ENCODE measurements around the gene WFIKKN2.

The WFIKKN2 gene

DNA sequence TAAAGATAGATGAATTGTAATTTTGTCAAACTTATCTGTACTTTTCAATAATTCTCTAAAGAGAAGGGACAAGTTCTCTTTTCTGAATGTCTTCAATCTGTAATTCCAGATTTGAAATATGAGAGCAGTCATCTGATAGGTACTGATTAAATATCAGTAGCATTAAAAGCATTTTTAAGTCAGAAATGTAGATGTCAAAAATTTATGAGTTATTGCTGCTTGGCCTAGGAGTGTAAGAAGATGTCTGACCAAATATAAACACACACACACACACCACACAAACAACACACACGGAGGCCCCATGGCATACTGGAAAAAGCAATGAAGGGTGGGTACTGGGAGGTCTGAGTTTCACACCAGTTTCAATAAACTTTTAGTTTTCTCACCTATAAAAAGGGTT lies 33.2 kb downstream of the WFIKKN2 start:
- WGBS (ENCODE audit: extremely low coverage, insufficient coverage, insufficient read length) = no CpG with 5 or more reads among the region's 1 CpG
- Histone ChIP-seq H3K27ac (ENCODE audit: low read depth, low read length) (no peak overlapping the region), H4K91ac (ENCODE audit: low read depth, low read length) (no peak overlapping the region), H4K8ac (ENCODE audit: low read depth, low read length) (no peak overlapping the region), H3K9me3 (ENCODE audit: insufficient read depth, low read depth, low read length) (no peaks in the 10 kb centered on the region), H2BK5ac (ENCODE audit: low read depth, low read length, poor library complexity) (no peak overlapping the region), H3K4me3 (ENCODE audit: low read depth, low read length) (no peak overlapping the region), H3K4me1 (ENCODE audit: control insufficient read depth in 1 of 2, insufficient read depth in 2 of 2, low read length in 2 of 2) (no peaks in the 10 kb centered on the region), H2BK12ac (ENCODE audit: low read length) (no peak overlapping the region), H3K79me1 (ENCODE audit: low read length) (peaks cover 17% of the 10 kb centered on the region), H3K79me2 (ENCODE audit: control insufficient read depth, insufficient read depth, low read length, poor library complexity) (peaks cover 10% of the 10 kb centered on the region), H2BK120ac (ENCODE audit: insufficient read depth, low read length, poor library complexity) (no peak overlapping the region), H2AFZ (ENCODE audit: insufficient read depth, low read length, poor library complexity) (no peak overlapping the region), H3K14ac (ENCODE audit: low read length) (no peak overlapping the region), H3K27me3 (ENCODE audit: insufficient read depth, low read length) (no peaks in the 10 kb centered on the region), H3K23ac (ENCODE audit: low read length) (no peak overlapping the region), H3K9ac (ENCODE audit: low read length) (no peak overlapping the region), H3K4me2 (ENCODE audit: low read length) (no peak overlapping the region), H3K18ac (ENCODE audit: low read length) (no peak overlapping the region), H4K12ac (ENCODE audit: low read depth, low read length) (no peak overlapping the region), H3K36me3 (ENCODE audit: control insufficient read depth in 1 of 2, insufficient read depth in 2 of 2, low read length in 2 of 2) (no peaks in the 10 kb centered on the region), H3K4ac (ENCODE audit: low read depth, low read length) (no peak overlapping the region), H2AK5ac (ENCODE audit: low read length) (no peak overlapping the region)
- no peak for DNase-seq

DNA sequence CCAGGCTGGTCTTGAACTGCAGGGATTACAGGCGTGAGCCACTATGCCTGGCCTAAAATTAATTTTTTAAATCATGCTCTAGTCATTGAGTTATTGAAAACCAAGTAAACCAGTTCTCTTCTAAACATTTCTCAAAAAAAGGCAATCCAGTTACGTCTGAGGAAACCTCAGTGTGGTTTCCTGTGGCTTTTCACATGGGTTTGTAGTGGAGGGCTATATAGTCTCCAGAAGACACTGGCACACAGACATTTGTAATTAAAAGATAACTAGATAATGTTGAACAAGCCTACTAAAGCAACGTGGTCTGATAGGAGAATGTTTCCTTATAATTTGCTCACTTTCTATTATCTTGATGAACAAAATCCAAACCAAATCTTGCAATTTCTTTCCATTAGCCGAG lies 36.0 kb downstream of the WFIKKN2 start:
- Histone ChIP-seq H2BK5ac (ENCODE audit: low read depth, low read length, poor library complexity) (no peak overlapping the region), H4K91ac (ENCODE audit: low read depth, low read length) (no peak overlapping the region), H2AFZ (ENCODE audit: insufficient read depth, low read length, poor library complexity) (no peak overlapping the region), H3K9me3 (ENCODE audit: insufficient read depth, low read depth, low read length) (no peaks in the 10 kb centered on the region), H2AK5ac (ENCODE audit: low read length) (no peak overlapping the region), H3K4me2 (ENCODE audit: low read length) (no peak overlapping the region), H3K4me1 (ENCODE audit: control insufficient read depth in 1 of 2, insufficient read depth in 2 of 2, low read length in 2 of 2) (no peaks in the 10 kb centered on the region), H3K4me3 (ENCODE audit: low read depth, low read length) (no peak overlapping the region), H2BK120ac (ENCODE audit: insufficient read depth, low read length, poor library complexity) (no peak overlapping the region), H3K27ac (ENCODE audit: low read depth, low read length) (no peak overlapping the region), H3K23ac (ENCODE audit: low read length) (no peak overlapping the region), H3K14ac (ENCODE audit: low read length) (no peak overlapping the region), H3K79me2 (ENCODE audit: control insufficient read depth, insufficient read depth, low read length, poor library complexity) (peaks cover 2% of the 10 kb centered on the region), H2BK12ac (ENCODE audit: low read length) (no peak overlapping the region), H3K36me3 (ENCODE audit: control insufficient read depth in 1 of 2, insufficient read depth in 2 of 2, low read length in 2 of 2) (no peaks in the 10 kb centered on the region), H3K79me1 (ENCODE audit: low read length) (peaks cover 10% of the 10 kb centered on the region), H4K8ac (ENCODE audit: low read depth, low read length) (no peak overlapping the region), H4K12ac (ENCODE audit: low read depth, low read length) (no peak overlapping the region), H3K4ac (ENCODE audit: low read depth, low read length) (no peak overlapping the region), H3K18ac (ENCODE audit: low read length) (no peak overlapping the region), H3K27me3 (ENCODE audit: insufficient read depth, low read length) (no peaks in the 10 kb centered on the region), H3K9ac (ENCODE audit: low read length) (no peak overlapping the region)
- no CpG with 5 or more reads among the region's 4 CpGs for WGBS (ENCODE audit: extremely low coverage, insufficient coverage, insufficient read length)
- no peak for DNase-seq

DNA sequence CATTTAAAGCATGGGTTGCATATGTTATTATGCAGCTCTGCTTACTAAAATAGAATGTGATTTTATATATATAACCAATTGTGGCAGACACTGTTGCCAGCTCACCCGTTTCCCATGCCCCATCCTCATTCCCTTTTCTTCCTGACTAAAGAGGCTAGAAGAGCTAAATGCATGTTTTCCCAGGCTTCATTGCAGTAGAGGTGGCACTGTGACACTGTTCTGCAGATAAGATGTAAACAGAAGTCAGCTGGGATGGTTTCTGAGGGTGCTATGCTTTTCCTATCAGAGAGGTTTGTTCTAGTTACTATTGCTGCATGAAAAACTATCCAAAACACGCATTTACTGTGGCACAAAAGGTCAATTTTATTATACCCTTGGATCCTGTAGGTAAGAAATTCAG lies 36.5 kb downstream of the WFIKKN2 start:
- H3K23ac ChIP-seq (ENCODE audit: low read length) = no peak overlapping the region
- no peaks in the 10 kb centered on the region for H3K79me2 ChIP-seq (ENCODE audit: control insufficient read depth, insufficient read depth, low read length, poor library complexity)
- no peak overlapping the region for H4K8ac ChIP-seq (ENCODE audit: low read depth, low read length)
- H3K4ac ChIP-seq (ENCODE audit: low read depth, low read length) = no peak overlapping the region
- H2BK120ac ChIP-seq (ENCODE audit: insufficient read depth, low read length, poor library complexity) = no peak overlapping the region
- no peak overlapping the region for H3K18ac ChIP-seq (ENCODE audit: low read length)
- H4K12ac ChIP-seq (ENCODE audit: low read depth, low read length) = no peak overlapping the region
- no peak overlapping the region for H2AFZ ChIP-seq (ENCODE audit: insufficient read depth, low read length, poor library complexity)
- no peak overlapping the region for H4K91ac ChIP-seq (ENCODE audit: low read depth, low read length)
- DNase-seq = no peak
- H3K14ac ChIP-seq (ENCODE audit: low read length) = no peak overlapping the region
- H3K4me2 ChIP-seq (ENCODE audit: low read length) = no peak overlapping the region
- no CpG with 5 or more reads among the region's 2 CpGs for WGBS (ENCODE audit: extremely low coverage, insufficient coverage, insufficient read length)
- H3K4me1 ChIP-seq (ENCODE audit: control insufficient read depth in 1 of 2, insufficient read depth in 2 of 2, low read length in 2 of 2) = no peaks in the 10 kb centered on the region
- H3K27ac ChIP-seq (ENCODE audit: low read depth, low read length) = no peak overlapping the region
- no peak overlapping the region for H2BK12ac ChIP-seq (ENCODE audit: low read length)
- no peaks in the 10 kb centered on the region for H3K27me3 ChIP-seq (ENCODE audit: insufficient read depth, low read length)
- peaks cover 7% of the 10 kb centered on the region for H3K79me1 ChIP-seq (ENCODE audit: low read length)
- H3K9ac ChIP-seq (ENCODE audit: low read length) = no peak overlapping the region
- H2AK5ac ChIP-seq (ENCODE audit: low read length) = no peak overlapping the region
- no peaks in the 10 kb centered on the region for H3K36me3 ChIP-seq (ENCODE audit: control insufficient read depth in 1 of 2, insufficient read depth in 2 of 2, low read length in 2 of 2)
- H3K4me3 ChIP-seq (ENCODE audit: low read depth, low read length) = no peak overlapping the region
- H2BK5ac ChIP-seq (ENCODE audit: low read depth, low read length, poor library complexity) = no peak overlapping the region
- no peaks in the 10 kb centered on the region for H3K9me3 ChIP-seq (ENCODE audit: insufficient read depth, low read depth, low read length)

DNA sequence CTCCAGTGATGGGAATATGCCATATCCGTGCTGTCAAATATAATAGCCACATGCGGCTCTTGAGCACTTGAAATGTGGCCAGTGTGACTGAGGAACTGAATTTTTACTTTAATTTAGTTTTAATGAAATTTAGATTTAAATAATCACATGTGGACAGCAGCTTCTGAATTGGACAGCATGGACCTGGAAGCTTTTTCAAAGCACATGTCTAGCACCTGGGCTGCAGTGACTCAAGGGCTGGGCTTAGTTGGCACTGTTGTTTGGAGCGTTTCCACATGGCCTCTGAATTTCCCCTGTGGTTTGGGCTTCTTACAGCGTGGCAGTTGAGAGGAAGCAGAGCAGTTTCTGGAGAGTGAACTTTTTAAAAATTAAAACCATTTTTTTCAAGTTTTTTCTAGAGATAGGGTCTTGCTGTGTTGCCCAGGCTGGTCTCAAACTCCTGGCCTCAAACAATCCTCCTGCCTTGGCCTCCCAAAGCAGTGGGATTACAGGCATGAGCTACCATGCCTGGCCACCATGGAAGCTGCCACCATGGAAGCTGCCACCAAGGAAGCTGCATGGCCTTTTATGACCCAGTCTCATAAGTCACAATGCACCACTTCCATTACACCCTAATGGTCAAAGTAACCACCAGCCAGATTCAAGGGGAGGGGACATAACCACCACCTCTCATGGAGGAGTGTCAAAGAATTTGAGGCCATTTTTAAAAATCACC lies 37.5 kb downstream of the WFIKKN2 start:
- Histone ChIP-seq H3K79me2 (ENCODE audit: control insufficient read depth, insufficient read depth, low read length, poor library complexity) (no peaks in the 10 kb centered on the region), H3K36me3 (ENCODE audit: control insufficient read depth in 1 of 2, insufficient read depth in 2 of 2, low read length in 2 of 2) (no peaks in the 10 kb centered on the region), H4K8ac (ENCODE audit: low read depth, low read length) (no peak overlapping the region), H4K91ac (ENCODE audit: low read depth, low read length) (no peak overlapping the region), H3K9me3 (ENCODE audit: insufficient read depth, low read depth, low read length) (no peaks in the 10 kb centered on the region), H4K12ac (ENCODE audit: low read depth, low read length) (no peak overlapping the region), H3K9ac (ENCODE audit: low read length) (no peak overlapping the region), H3K4me2 (ENCODE audit: low read length) (no peak overlapping the region), H2BK5ac (ENCODE audit: low read depth, low read length, poor library complexity) (no peak overlapping the region), H3K4me1 (ENCODE audit: control insufficient read depth in 1 of 2, insufficient read depth in 2 of 2, low read length in 2 of 2) (no peaks in the 10 kb centered on the region), H3K27me3 (ENCODE audit: insufficient read depth, low read length) (no peaks in the 10 kb centered on the region), H3K18ac (ENCODE audit: low read length) (no peak overlapping the region), H3K27ac (ENCODE audit: low read depth, low read length) (no peak overlapping the region), H3K79me1 (ENCODE audit: low read length) (peaks cover under 1% of the 10 kb centered on the region), H2AK5ac (ENCODE audit: low read length) (no peak overlapping the region), H2BK120ac (ENCODE audit: insufficient read depth, low read length, poor library complexity) (no peak overlapping the region), H2AFZ (ENCODE audit: insufficient read depth, low read length, poor library complexity) (no peak overlapping the region), H2BK12ac (ENCODE audit: low read length) (no peak overlapping the region), H3K4me3 (ENCODE audit: low read depth, low read length) (no peak overlapping the region), H3K14ac (ENCODE audit: low read length) (no peak overlapping the region), H3K23ac (ENCODE audit: low read length) (no peak overlapping the region), H3K4ac (ENCODE audit: low read depth, low read length) (no peak overlapping the region)
- DNase-seq = no peak
- no CpG with 5 or more reads among the region's 4 CpGs for WGBS (ENCODE audit: extremely low coverage, insufficient coverage, insufficient read length)

All from trophoblast cell (in vitro differentiated cells and primary cell).